WTC11 (cell line): ENCODE data around the gene PEX19. TPM values are rescaled to one million over a fixed set of nuclear protein-coding genes. Genes with fewer than 3 reads are reported as not detected.
A peak's percentile ranks its signal among the peaks of the same experiment; 100 is the strongest.

Source experiments
- ATAC-seq: fragments of 200-7000 bp; cut with Tn5 transposase; 2 replicates; pipeline ENCODE4 v1.10.0; 2021; ENCODE audit warnings: mild to moderate bottlenecking, moderate library complexity
- CTCF ChIA-PET: fragments of 300-600 bp; sonication (Branson Sonifier 250); formaldehyde crosslinking; loops from one replicate; lab custom pipeline; 2021; ENCODE audit warnings: antibody characterized with exemption; lab: Charles Lee
- POLR2A ChIA-PET: fragments of 350-600 bp; sonication (Branson Sonifier 250); formaldehyde crosslinking; loops from one replicate; lab custom pipeline; 2021; ENCODE audit warnings: antibody characterized with exemption; lab: Charles Lee
- DNase-seq: peaks from one replicate; pipeline ENCODE4 v3.0.0; 2021; ENCODE audit warnings: low spot score
- H3K27ac Mint-ChIP-seq: 2 replicates; pipeline ENCODE4 v1.8.0; 2021; ENCODE audit warnings: mixed read lengths
- H3K27me3 Mint-ChIP-seq: 2 replicates; pipeline ENCODE4 v1.8.0; 2021; ENCODE audit warnings: low read depth, mild to moderate bottlenecking, moderate library complexity, mixed read lengths
- H3K36me3 Mint-ChIP-seq: 2 replicates; pipeline ENCODE4 v1.8.0; 2021; ENCODE audit warnings: mixed read lengths
- H3K4me1 Mint-ChIP-seq: 2 replicates; pipeline ENCODE4 v1.8.0; 2022; ENCODE audit warnings: mixed read lengths
- H3K4me3 Mint-ChIP-seq: 2 replicates; pipeline ENCODE4 v1.8.0; 2021; ENCODE audit warnings: mild to moderate bottlenecking, moderate library complexity, mixed read lengths
- H3K9me3 Mint-ChIP-seq: 2 replicates; pipeline ENCODE4 v1.8.0; 2021; ENCODE audit warnings: mixed read lengths
- CBFB ChIP-seq: sonication (generic); formaldehyde crosslinking; IDR thresholded peaks from 2 replicates; pipeline ENCODE4 v1.8.1; 2022; ENCODE audit warnings: mild to moderate bottlenecking, low read depth, missing genetic modification reagents
- GRHL2 ChIP-seq: fragments of 250-450 bp; sonication (Bioruptor Pico); IDR thresholded peaks from 2 replicates; pipeline ENCODE4 v1.8.0; 2022; ENCODE audit warnings: mild to moderate bottlenecking, moderate library complexity; ENCODE audit not compliant: insufficient replicate concordance, severe bottlenecking
- NFE2L1 ChIP-seq: sonication (generic); formaldehyde crosslinking; IDR thresholded peaks from 2 replicates; pipeline ENCODE4 v1.8.1; 2023; ENCODE audit warnings: missing genetic modification reagents
- NFYB ChIP-seq: sonication (generic); formaldehyde crosslinking; conservative IDR thresholded peaks from 2 replicates; pipeline ENCODE4 v1.8.0; 2022; ENCODE audit warnings: low read depth, missing genetic modification reagents
- NR3C1 ChIP-seq: sonication (generic); formaldehyde crosslinking; conservative IDR thresholded peaks from 2 replicates; pipeline ENCODE4 v1.8.1; 2023; ENCODE audit warnings: low read depth, mild to moderate bottlenecking, missing genetic modification reagents
- PRRX2 ChIP-seq: fragments of 250-450 bp; sonication (Bioruptor Pico); IDR thresholded peaks from 2 replicates; pipeline ENCODE4 v1.8.0; 2021; ENCODE audit warnings: mild to moderate bottlenecking
- TEAD4 ChIP-seq: sonication (generic); formaldehyde crosslinking; IDR thresholded peaks from 2 replicates; pipeline ENCODE4 v1.8.0; 2022; ENCODE audit warnings: mild to moderate bottlenecking, missing genetic modification reagents
- ZNF232 ChIP-seq: sonication (generic); formaldehyde crosslinking; IDR thresholded peaks from 2 replicates; pipeline ENCODE4 v1.8.0; 2022; ENCODE audit warnings: mild to moderate bottlenecking, missing genetic modification reagents
- ZNF416 ChIP-seq: fragments of 250-450 bp; sonication (Bioruptor Pico); IDR thresholded peaks from 2 replicates; pipeline ENCODE4 v1.9.0; 2021; ENCODE audit warnings: mild to moderate bottlenecking, inconsistent platforms
- total RNA-seq: library from RNA; stranded (reverse); gene quantifications from 3 replicates; pipeline ENCODE4 v1.2.3, GENCODE V29; 2021
- TF ChIP-seq, protein P1 (sequence below): sonication (generic); formaldehyde crosslinking; IDR thresholded peaks from 2 replicates; pipeline ENCODE4 v1.8.1; 2022; ENCODE audit warnings: mild to moderate bottlenecking, moderate library complexity, missing genetic modification reagents
- TF ChIP-seq, protein P2 (sequence below): sonication (generic); formaldehyde crosslinking; IDR thresholded peaks from 2 replicates; pipeline ENCODE4 v1.8.1; 2023; ENCODE audit warnings: mild to moderate bottlenecking, missing genetic modification reagents, moderate library complexity
- TF ChIP-seq, protein P3 (sequence below): sonication (generic); formaldehyde crosslinking; IDR thresholded peaks from 2 replicates; pipeline ENCODE4 v1.8.0; 2023; ENCODE audit warnings: missing genetic modification reagents
- TF ChIP-seq, protein P4 (sequence below): sonication (generic); formaldehyde crosslinking; IDR thresholded peaks from 2 replicates; pipeline ENCODE4 v1.8.0; 2022; ENCODE audit warnings: mild to moderate bottlenecking, missing genetic modification reagents
- TF ChIP-seq, protein P5 (sequence below): fragments of 250-450 bp; sonication (Bioruptor Pico); IDR thresholded peaks from 2 replicates; pipeline ENCODE4 v1.9.0; 2021; ENCODE audit warnings: moderate library complexity, mild to moderate bottlenecking, inconsistent platforms, borderline replicate concordance
- TF ChIP-seq, protein P6 (sequence below): sonication (generic); formaldehyde crosslinking; IDR thresholded peaks from 2 replicates; pipeline ENCODE4 v1.8.1; 2022; ENCODE audit warnings: missing genetic modification reagents, borderline replicate concordance

The PEX19 gene
- total RNA-seq, 1 experiment from 2014 or later, result 85.2 TPM

DNA sequence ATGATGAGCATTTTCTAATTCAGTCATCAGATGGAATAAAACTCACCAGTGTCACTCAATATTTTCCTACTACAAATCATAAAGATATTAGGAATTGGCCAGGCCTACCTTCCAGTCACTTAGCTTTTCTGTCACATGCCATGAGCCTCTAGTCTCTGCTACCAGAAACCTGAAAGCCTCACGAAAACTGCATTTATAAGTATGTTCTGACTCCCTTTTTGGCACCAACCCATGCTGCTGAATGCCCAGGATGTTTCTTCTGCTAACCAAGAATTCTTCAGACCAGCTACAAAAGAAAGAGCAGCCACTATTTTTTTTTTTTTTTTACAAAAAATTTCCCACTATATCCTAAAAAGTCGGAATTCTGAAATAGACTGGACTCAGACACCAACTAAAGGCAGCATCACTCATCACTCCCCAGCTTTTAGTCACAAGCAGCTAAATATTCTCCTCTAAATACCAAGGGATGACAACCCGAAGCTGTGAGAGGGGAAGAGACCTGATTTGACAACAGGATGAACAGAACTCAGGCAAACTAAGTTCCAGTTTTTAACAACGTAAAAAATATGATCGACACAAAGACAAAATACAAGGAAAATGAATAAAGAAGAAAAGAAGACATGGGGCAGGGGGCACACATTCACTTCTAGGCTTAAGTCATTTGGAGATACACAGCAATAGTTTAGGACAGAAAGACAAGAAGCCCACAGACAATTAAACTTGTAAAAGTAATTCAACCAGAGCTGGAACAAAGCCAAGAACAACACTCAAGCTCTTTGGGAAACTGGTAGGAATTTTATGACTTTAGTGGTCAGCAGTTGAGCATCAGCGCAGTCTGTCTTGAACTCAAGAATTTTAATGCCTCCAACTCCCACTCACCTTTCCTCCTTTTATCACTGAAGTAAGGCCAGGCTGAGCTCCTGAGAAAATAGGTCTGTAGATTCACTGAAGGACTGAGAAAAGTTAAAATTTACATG lies 24.2 kb downstream of the PEX19 start:
- TF ChIP-seq, protein P1, sequence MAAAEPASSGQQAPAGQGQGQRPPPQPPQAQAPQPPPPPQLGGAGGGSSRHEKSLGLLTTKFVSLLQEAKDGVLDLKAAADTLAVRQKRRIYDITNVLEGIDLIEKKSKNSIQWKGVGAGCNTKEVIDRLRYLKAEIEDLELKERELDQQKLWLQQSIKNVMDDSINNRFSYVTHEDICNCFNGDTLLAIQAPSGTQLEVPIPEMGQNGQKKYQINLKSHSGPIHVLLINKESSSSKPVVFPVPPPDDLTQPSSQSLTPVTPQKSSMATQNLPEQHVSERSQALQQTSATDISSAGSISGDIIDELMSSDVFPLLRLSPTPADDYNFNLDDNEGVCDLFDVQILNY, result no peak
- TF ChIP-seq, protein P2, sequence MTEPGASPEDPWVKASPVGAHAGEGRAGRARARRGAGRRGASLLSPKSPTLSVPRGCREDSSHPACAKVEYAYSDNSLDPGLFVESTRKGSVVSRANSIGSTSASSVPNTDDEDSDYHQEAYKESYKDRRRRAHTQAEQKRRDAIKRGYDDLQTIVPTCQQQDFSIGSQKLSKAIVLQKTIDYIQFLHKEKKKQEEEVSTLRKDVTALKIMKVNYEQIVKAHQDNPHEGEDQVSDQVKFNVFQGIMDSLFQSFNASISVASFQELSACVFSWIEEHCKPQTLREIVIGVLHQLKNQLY (CRISPR knock-in tag), result no peak
- TF ChIP-seq, protein P3, sequence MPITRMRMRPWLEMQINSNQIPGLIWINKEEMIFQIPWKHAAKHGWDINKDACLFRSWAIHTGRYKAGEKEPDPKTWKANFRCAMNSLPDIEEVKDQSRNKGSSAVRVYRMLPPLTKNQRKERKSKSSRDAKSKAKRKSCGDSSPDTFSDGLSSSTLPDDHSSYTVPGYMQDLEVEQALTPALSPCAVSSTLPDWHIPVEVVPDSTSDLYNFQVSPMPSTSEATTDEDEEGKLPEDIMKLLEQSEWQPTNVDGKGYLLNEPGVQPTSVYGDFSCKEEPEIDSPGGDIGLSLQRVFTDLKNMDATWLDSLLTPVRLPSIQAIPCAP (CRISPR knock-in tag), result no peak
- TF ChIP-seq NR3C1 (CRISPR knock-in tag) (no peak), CBFB (no peak), NFYB (no peak), ZNF232 (CRISPR knock-in tag) (no peak)
- TF ChIP-seq, protein P4, sequence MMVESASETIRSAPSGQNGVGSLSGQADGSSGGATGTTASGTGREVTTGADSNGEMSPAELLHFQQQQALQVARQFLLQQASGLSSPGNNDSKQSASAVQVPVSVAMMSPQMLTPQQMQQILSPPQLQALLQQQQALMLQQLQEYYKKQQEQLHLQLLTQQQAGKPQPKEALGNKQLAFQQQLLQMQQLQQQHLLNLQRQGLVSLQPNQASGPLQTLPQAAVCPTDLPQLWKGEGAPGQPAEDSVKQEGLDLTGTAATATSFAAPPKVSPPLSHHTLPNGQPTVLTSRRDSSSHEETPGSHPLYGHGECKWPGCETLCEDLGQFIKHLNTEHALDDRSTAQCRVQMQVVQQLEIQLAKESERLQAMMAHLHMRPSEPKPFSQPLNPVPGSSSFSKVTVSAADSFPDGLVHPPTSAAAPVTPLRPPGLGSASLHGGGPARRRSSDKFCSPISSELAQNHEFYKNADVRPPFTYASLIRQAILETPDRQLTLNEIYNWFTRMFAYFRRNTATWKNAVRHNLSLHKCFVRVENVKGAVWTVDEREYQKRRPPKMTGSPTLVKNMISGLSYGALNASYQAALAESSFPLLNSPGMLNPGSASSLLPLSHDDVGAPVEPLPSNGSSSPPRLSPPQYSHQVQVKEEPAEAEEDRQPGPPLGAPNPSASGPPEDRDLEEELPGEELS (CRISPR knock-in tag), result no peak
- TF ChIP-seq, protein P5, sequence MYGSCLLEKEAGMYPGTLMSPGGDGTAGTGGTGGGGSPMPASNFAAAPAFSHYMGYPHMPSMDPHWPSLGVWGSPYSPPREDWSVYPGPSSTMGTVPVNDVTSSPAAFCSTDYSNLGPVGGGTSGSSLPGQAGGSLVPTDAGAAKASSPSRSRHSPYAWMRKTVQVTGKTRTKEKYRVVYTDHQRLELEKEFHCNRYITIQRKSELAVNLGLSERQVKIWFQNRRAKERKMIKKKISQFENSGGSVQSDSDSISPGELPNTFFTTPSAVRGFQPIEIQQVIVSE (CRISPR knock-in tag), result no peak
- no peaks in the 10 kb centered on the region for H3K9me3 Mint-ChIP-seq
- peak overlapping the region; percentile 99 for H3K27ac Mint-ChIP-seq
- CTCF ChIA-PET, result interaction anchor here (0.7 to 8.9 kb wide), 6 partner anchors 9 to 182 kb away, joined by 3 to 60 read pairs (median 11); no protein-coding TSS in a partner anchor
- peaks cover 5% of the 10 kb centered on the region; the same call in 1 of the 2 replicates for H3K27me3 Mint-ChIP-seq
- ATAC-seq (no peak), DNase-seq (no peak)
- peaks cover 6% of the 10 kb centered on the region for H3K36me3 Mint-ChIP-seq
- peaks cover 32% of the 10 kb centered on the region for H3K4me1 Mint-ChIP-seq
- H3K4me3 Mint-ChIP-seq, result peak overlapping the region; percentile 98
- POLR2A ChIA-PET, result interaction anchor here (1.2 to 1.8 kb wide), 2 partner anchors 9 to 162 kb away, joined by 3 to 6 read pairs; partner anchors contain the start of gene IGSF8

DNA sequence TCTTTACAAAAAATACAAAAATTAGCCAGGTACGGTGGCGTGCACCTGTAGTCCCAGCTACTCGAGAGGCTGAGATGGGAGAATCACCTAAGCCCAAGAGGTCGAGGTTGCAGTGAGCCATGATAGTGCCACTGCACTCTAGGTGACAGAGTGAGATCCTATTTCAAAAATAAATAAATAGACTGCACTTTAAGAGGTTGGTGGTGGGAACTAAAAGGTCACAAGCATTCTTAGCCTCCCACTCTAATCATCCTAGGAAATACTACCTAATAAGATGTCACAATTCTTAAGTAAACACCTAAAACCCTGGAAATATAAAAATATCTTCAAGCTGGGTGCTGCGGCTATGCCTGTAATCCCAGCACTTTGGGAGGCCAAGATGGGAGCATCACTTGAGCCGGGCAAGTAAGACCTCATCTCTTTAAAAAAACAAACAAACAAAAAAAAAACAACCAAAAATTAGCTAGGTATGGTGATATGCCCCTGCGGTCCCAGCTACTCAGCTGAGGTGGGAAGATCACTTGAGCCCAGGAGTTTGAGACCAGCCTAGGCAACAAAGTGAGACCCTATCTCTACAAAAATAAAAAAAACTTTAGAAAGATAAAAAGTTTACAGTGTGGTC lies 26.6 kb downstream of the PEX19 start:
- H3K4me1 Mint-ChIP-seq, result peaks cover 32% of the 10 kb centered on the region
- H3K4me3 Mint-ChIP-seq, result no peak overlapping the region

More for the DNA sequence above, 26.6 kb downstream of the PEX19 start:
- Mint-ChIP-seq H3K27me3 (no peaks in the 10 kb centered on the region), H3K27ac (no peak overlapping the region), H3K36me3 (peaks cover 6% of the 10 kb centered on the region), H3K9me3 (no peaks in the 10 kb centered on the region)
- CTCF ChIA-PET, result interaction anchor here (1.1 kb wide), 1 partner anchor 155 kb away, joined by 3 read pairs; no protein-coding TSS in a partner anchor
- TF ChIP-seq PRRX2 (CRISPR knock-in tag), result no peak
- no peak for TF ChIP-seq CBFB
- TF ChIP-seq TEAD4 (CRISPR knock-in tag), result no peak
- no peak for TF ChIP-seq NFE2L1
- TF ChIP-seq ZNF416 (CRISPR knock-in tag), result no peak
- TF ChIP-seq, protein P6, sequence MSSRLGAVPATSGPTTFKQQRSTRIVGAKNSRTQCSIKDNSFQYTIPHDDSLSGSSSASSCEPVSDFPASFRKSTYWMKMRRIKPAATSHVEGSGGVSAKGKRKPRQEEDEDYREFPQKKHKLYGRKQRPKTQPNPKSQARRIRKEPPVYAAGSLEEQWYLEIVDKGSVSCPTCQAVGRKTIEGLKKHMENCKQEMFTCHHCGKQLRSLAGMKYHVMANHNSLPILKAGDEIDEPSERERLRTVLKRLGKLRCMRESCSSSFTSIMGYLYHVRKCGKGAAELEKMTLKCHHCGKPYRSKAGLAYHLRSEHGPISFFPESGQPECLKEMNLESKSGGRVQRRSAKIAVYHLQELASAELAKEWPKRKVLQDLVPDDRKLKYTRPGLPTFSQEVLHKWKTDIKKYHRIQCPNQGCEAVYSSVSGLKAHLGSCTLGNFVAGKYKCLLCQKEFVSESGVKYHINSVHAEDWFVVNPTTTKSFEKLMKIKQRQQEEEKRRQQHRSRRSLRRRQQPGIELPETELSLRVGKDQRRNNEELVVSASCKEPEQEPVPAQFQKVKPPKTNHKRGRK, result no peak
- TF ChIP-seq GRHL2 (CRISPR knock-in tag), result no peak
- DNase-seq, result no peak
- POLR2A ChIA-PET, result interaction anchor here (0.5 kb wide), 1 partner anchor 10 kb away, joined by 5 read pairs; no protein-coding TSS in a partner anchor
- no peak for ATAC-seq
